CD14-positive monocyte (primary cell): ENCODE results near the gene MBOAT7. TPM values are rescaled to one million over a fixed set of nuclear protein-coding genes. Genes with fewer than 3 reads are reported as not detected.
A peak's percentile ranks its signal among the peaks of the same experiment; 100 is the strongest.
"Not testable (repeated sequence)": the region's sequence is repeated elsewhere in the genome, so short reads cannot be mapped to it uniquely, and the experiment has no call there.

Source experiments
- DNase-seq, 3 donors: peaks; one replicate each; pipeline ENCODE4 v3.0.0-alpha.2; 2011 to 2022
- H2AFZ ChIP-seq: 2 replicates; pipeline ENCODE4 v1.6.0; 2012; ENCODE audit warnings: mild to moderate bottlenecking, low read depth, low read length, inconsistent platforms; ENCODE audit not compliant: insufficient read depth, poor library complexity, severe bottlenecking
- H3K27ac ChIP-seq, 2 donors: 1 replicate in 1 of 2; 2 replicates in 1 of 2; pipeline ENCODE4 v1.5.1; 2012 to 2013; ENCODE audit warnings: low read length in 2 of 2, control low read depth in 1 of 2, inconsistent platforms in 1 of 2, low read depth in 1 of 2, mild to moderate bottlenecking in 1 of 2
- H3K27me3 ChIP-seq, 2 donors: one replicate each; pipeline versions ENCODE4 v1.6.0 to v1.6.1; 2011 to 2013; ENCODE audit warnings: low read length in 2 of 2; ENCODE audit not compliant: control insufficient read depth in 2 of 2, insufficient read depth in 2 of 2
- H3K36me3 ChIP-seq, 2 donors: replicated peaks in 1 of 2; 1 replicate in 1 of 2; 2 replicates in 1 of 2; pipeline versions ENCODE4 v1.5.1 to v1.6.1; 2012 to 2013; ENCODE audit warnings: low read length in 2 of 2, control low read depth in 1 of 2, inconsistent platforms in 1 of 2, mild to moderate bottlenecking in 1 of 2; ENCODE audit not compliant: insufficient read depth in 2 of 2, control insufficient read depth in 1 of 2
- H3K4me1 ChIP-seq, 2 donors: 1 replicate in 1 of 2; 2 replicates in 1 of 2; pipeline versions ENCODE4 v1.5.1 to v1.6.1; 2012 to 2013; ENCODE audit warnings: low read length in 2 of 2, control low read depth in 1 of 2, inconsistent platforms in 1 of 2, mild to moderate bottlenecking in 1 of 2, moderate library complexity in 1 of 2; ENCODE audit not compliant: insufficient read depth in 2 of 2, control insufficient read depth in 1 of 2
- H3K4me2 ChIP-seq: replicated peaks from 2 replicates; pipeline ENCODE3; 2012; ENCODE audit warnings: low read length, moderate library complexity, mild to moderate bottlenecking; ENCODE audit not compliant: poor library complexity, severe bottlenecking; ENCODE audit errors: extremely low read depth
- H3K4me3 ChIP-seq, 3 experiments: fragments of 200-600 bp in 1 of 3; sonication (generic) in 1 of 3; replicated peaks in 1 of 3; 1 replicate in 2 of 3; 2 replicates in 1 of 3; pipeline ENCODE4 v1.5.1; 2011 to 2013; ENCODE audit warnings: low read length in 3 of 3, mild to moderate bottlenecking in 3 of 3, control low read depth in 2 of 3, low read depth in 2 of 3, inconsistent platforms in 1 of 3, moderate library complexity in 1 of 3
- H3K79me2 ChIP-seq: 2 replicates; pipeline ENCODE4 v1.6.0; 2012; ENCODE audit warnings: mild to moderate bottlenecking, control low read depth, inconsistent platforms, low read length, moderate library complexity; ENCODE audit not compliant: insufficient read depth
- H3K9ac ChIP-seq: 2 replicates; pipeline ENCODE4 v1.6.0; 2017; ENCODE audit warnings: low read length, mild to moderate bottlenecking; ENCODE audit not compliant: insufficient read depth, poor library complexity, severe bottlenecking
- H3K9me3 ChIP-seq, 2 donors: replicated peaks in 1 of 2; 1 replicate in 1 of 2; 2 replicates in 1 of 2; pipeline versions ENCODE4 v1.5.1 to v1.6.1; 2012 to 2013; ENCODE audit warnings: low read length in 2 of 2, control low read depth in 1 of 2; ENCODE audit not compliant: control insufficient read depth in 1 of 2, insufficient read depth in 1 of 2
- H4K20me1 ChIP-seq: 2 replicates; pipeline ENCODE4 v1.6.0; 2012; ENCODE audit warnings: mild to moderate bottlenecking, low read length, control low read depth, moderate library complexity; ENCODE audit not compliant: insufficient read depth
- H3K27ac Mint-ChIP-seq, 7 donors: one replicate each; pipeline ENCODE4 v1.8.0; 2020; ENCODE audit warnings: mild to moderate bottlenecking in 7 of 7, mixed read lengths in 7 of 7, moderate library complexity in 6 of 7, inconsistent platforms in 2 of 7
- H3K27me3 Mint-ChIP-seq, 3 donors: one replicate each; pipeline ENCODE4 v1.8.0; 2021 to 2022; ENCODE audit warnings: low read depth in 3 of 3, mild to moderate bottlenecking in 3 of 3, mixed read lengths in 3 of 3, moderate library complexity in 3 of 3, inconsistent platforms in 1 of 3
- H3K36me3 Mint-ChIP-seq, 2 donors: one replicate each; pipeline ENCODE4 v1.8.0; 2020; ENCODE audit warnings: mixed read lengths in 2 of 2, inconsistent platforms in 1 of 2, mild to moderate bottlenecking in 1 of 2
- H3K4me1 Mint-ChIP-seq: one replicate; pipeline ENCODE4 v1.8.0; 2020; ENCODE audit warnings: mild to moderate bottlenecking, mixed read lengths
- H3K4me3 Mint-ChIP-seq, 2 donors: one replicate each; pipeline ENCODE4 v1.8.0; 2020; ENCODE audit warnings: mild to moderate bottlenecking in 2 of 2, mixed read lengths in 2 of 2, moderate library complexity in 1 of 2
- H3K9me3 Mint-ChIP-seq, 7 donors: one replicate each; pipeline ENCODE4 v1.8.0; 2020 to 2022; ENCODE audit warnings: mixed read lengths in 7 of 7, mild to moderate bottlenecking in 6 of 7, moderate library complexity in 6 of 7, inconsistent platforms in 2 of 7
- CTCF ChIP-seq: fragments of 200-600 bp; IDR thresholded peaks from one replicate; pipeline ENCODE4 v1.8.0; 2022; ENCODE audit warnings: antibody characterized with exemption, mild to moderate bottlenecking
- WGBS: methylation state at CpG from one replicate; pipeline ENCODE4 v1.1.5; 2013; ENCODE audit warnings: missing lambda C conversion rate; ENCODE audit not compliant: insufficient coverage; 5-methylcytosine and 5-hydroxymethylcytosine counted together
- intact Hi-C, 2 donors: fragments of 100-400 bp; cut with micrococcal nuclease; formaldehyde crosslinking; loops; one replicate each; pipeline versions ENCODE4 v1.15.0 to v1.15.1; 2023
- polyA plus RNA-seq, 3 donors: library from polyadenylated mRNA; depleted of rRNA in 1 of 3; unstranded in 2 of 3; stranded (reverse) in 1 of 3; fragments of 300-500 nt in 2 of 3; fragments of >200 nt in 1 of 3; fragmentation: Illumina TruSeq in 2 of 3; gene quantifications; 1 replicate in 2 of 3; 2 replicates in 1 of 3; pipeline ENCODE4 v1.2.3, GENCODE V29; 2012 to 2021

MBOAT7 gene
- polyA plus RNA-seq, 3 donors = 84.0 to 115 (median 111) TPM

- H3K36me3 ChIP-seq = no peaks in the 10 kb centered on the region
- H3K4me2 ChIP-seq = no peak overlapping the region
- Mint-ChIP-seq H3K9me3 (no peaks in the 10 kb centered on the region), H3K4me3 (no peak overlapping the region), H3K36me3 (peaks cover 0 to 19% of the 10 kb centered on the region in 2 donors), H3K27ac (peak overlapping the region in 1 of 7 donors; percentile 10), H3K27me3 (peaks cover 5 to 7% (median 6%) of the 10 kb centered on the region in 3 donors), H3K4me1 (peaks cover 12% of the 10 kb centered on the region)
- no peak overlapping the region for H2AFZ ChIP-seq
- H3K27ac ChIP-seq = no peak overlapping the region
- no peak for DNase-seq
- intact Hi-C loops = no loop called here
- no peaks in the 10 kb centered on the region for H4K20me1 ChIP-seq
- WGBS = 100% methylated on average over 5 of the region's 8 CpGs
- peaks cover 0 to 7% of the 10 kb centered on the region in 2 donors for H3K27me3 ChIP-seq
- TF ChIP-seq CTCF = no peak
- H3K4me3 ChIP-seq = no peak overlapping the region
- H3K9ac ChIP-seq = no peak overlapping the region
- H3K4me1 ChIP-seq = peaks cover 13 to 16% of the 10 kb centered on the region in 2 donors
- no peaks in the 10 kb centered on the region for H3K79me2 ChIP-seq
- no peaks in the 10 kb centered on the region for H3K9me3 ChIP-seq
Measured at GRCh38 chr19:54229146-54229545, 39.8 kb upstream of the MBOAT7 start.

GRCh38 chr19:54224619-54225018 is 35.2 kb upstream of the MBOAT7 start:
- H3K27me3 Mint-ChIP-seq, H3K36me3 ChIP-seq, H2AFZ ChIP-seq, H3K4me3 ChIP-seq, H3K27ac ChIP-seq, H3K9ac ChIP-seq, DNase-seq, intact Hi-C loops, H4K20me1 ChIP-seq, H3K4me2 ChIP-seq, H3K9me3 ChIP-seq, H3K4me3 Mint-ChIP-seq, H3K27me3 ChIP-seq, H3K9me3 Mint-ChIP-seq: not testable (repeated sequence)
- Mint-ChIP-seq H3K36me3 (peaks cover 11 to 20% of the 10 kb centered on the region in 2 donors), H3K27ac (peak overlapping the region in 2 of 7 donors; percentile 68 to 89), H3K4me1 (peaks cover 33% of the 10 kb centered on the region)
- H3K79me2 ChIP-seq = peaks cover 18% of the 10 kb centered on the region
- H3K4me1 ChIP-seq = peaks cover 39 to 43% of the 10 kb centered on the region in 2 donors
- no CpG with 5 or more reads among the region's 10 CpGs for WGBS

DNA sequence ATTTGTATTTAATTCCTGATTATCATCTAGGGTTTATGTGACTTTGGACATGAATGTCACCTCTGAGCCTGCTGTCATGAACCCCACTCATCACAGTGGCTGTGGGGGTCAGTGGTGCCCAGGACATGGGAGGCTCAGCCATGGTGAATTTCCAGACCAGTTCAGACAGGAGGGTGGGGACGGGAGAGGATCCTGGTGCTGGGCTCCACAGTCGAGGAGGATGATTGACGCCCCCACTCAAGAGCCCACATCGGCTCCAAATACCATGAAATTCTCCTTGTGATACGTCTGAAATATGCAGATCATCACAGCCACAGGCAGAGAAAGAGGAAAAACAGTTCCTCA is 34.5 kb upstream of the MBOAT7 start:
- Mint-ChIP-seq H3K27ac (peak overlapping the region; percentile 95 to 100 (median 98)), H3K4me1 (peaks cover 37% of the 10 kb centered on the region), H3K36me3 (peaks cover 18 to 23% of the 10 kb centered on the region in 2 donors), H3K4me3 (peak overlapping the region; percentile 20 to 48)
- H3K9me3 ChIP-seq, DNase-seq, H4K20me1 ChIP-seq, intact Hi-C loops, H3K27me3 Mint-ChIP-seq, H3K4me2 ChIP-seq, H3K9me3 Mint-ChIP-seq, H3K27me3 ChIP-seq, H3K4me3 ChIP-seq, H2AFZ ChIP-seq, H3K9ac ChIP-seq: not testable (repeated sequence)
- Histone ChIP-seq H3K79me2 (peaks cover 25% of the 10 kb centered on the region), H3K4me1 (peaks cover 46 to 50% of the 10 kb centered on the region in 2 donors), H3K27ac (peak overlapping the region; percentile 90 to 97), H3K36me3 (peaks cover 10% of the 10 kb centered on the region in 2 donors)
- 20% methylated on average over 1 of the region's 5 CpGs for WGBS

- intact Hi-C loops, DNase-seq, H3K9me3 ChIP-seq, H3K9me3 Mint-ChIP-seq, H2AFZ ChIP-seq, H3K27me3 ChIP-seq, H3K27me3 Mint-ChIP-seq: not testable (repeated sequence)
- peak overlapping the region; percentile 95 to 100 (median 98) for H3K27ac Mint-ChIP-seq
- peak overlapping the region; percentile 90 to 97 for H3K27ac ChIP-seq
- H3K36me3 Mint-ChIP-seq = peaks cover 23 to 28% of the 10 kb centered on the region in 2 donors
- peak overlapping the region; percentile 39 to 97 for H3K4me3 Mint-ChIP-seq
- WGBS = 50% methylated on average over 1 of the region's 14 CpGs
- peak overlapping the region; percentile 86 for H3K9ac ChIP-seq
- peak overlapping the region in 1 of 3 experiments; percentile 88 for H3K4me3 ChIP-seq
- peaks cover 42% of the 10 kb centered on the region for H3K4me1 Mint-ChIP-seq
- H3K79me2 ChIP-seq = peaks cover 30% of the 10 kb centered on the region
- peak overlapping the region; percentile 78 for H3K4me2 ChIP-seq
- peaks cover 11% of the 10 kb centered on the region for H4K20me1 ChIP-seq
- peaks cover 15% of the 10 kb centered on the region in 2 donors for H3K36me3 ChIP-seq
- H3K4me1 ChIP-seq = peaks cover 51 to 55% of the 10 kb centered on the region in 2 donors
Measured at GRCh38 chr19:54223277-54223936, 34.0 kb upstream of the MBOAT7 start.
